IMR-90 (cell line): ENCODE results near the gene MIB1.

Experiments
- BHLHE40 ChIP-seq: fragments of 150-350 bp; IDR thresholded peaks from 2 replicates; pipeline ENCODE4 v1.6.1; 2016; ENCODE audit warnings: mild to moderate bottlenecking, low read depth, low read length
- POLR2A ChIP-seq: IDR thresholded peaks from 2 replicates; pipeline ENCODE4 v1.6.1; 2012; ENCODE audit warnings: mild to moderate bottlenecking, low read depth, low read length
- TF ChIP-seq, protein P1 (sequence below): conservative IDR thresholded peaks from 2 replicates; pipeline ENCODE4 v1.5.1; 2012; ENCODE audit warnings: mild to moderate bottlenecking, low read depth, low read length, improper control_type of control experiment

DNA sequence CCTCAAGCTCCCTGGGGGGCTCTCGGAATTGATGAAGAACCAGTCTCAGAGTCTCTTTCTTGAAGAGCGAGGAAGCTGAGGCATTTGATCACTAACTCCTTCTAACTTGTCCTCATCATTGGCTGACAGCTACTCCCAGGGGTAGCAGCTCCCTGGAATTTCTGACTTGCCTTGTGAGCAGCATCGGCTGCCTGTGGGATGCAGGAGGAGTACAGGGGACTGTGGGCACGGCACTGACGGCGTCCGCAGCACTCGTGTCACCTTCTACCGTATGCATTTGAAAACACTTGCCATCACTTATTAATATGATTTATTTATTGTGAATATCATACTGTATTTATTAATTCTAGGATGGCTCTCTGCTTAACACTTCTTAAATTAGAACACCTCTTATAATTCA, 175.0 kb downstream of the MIB1 start:
- TF ChIP-seq, protein P1, sequence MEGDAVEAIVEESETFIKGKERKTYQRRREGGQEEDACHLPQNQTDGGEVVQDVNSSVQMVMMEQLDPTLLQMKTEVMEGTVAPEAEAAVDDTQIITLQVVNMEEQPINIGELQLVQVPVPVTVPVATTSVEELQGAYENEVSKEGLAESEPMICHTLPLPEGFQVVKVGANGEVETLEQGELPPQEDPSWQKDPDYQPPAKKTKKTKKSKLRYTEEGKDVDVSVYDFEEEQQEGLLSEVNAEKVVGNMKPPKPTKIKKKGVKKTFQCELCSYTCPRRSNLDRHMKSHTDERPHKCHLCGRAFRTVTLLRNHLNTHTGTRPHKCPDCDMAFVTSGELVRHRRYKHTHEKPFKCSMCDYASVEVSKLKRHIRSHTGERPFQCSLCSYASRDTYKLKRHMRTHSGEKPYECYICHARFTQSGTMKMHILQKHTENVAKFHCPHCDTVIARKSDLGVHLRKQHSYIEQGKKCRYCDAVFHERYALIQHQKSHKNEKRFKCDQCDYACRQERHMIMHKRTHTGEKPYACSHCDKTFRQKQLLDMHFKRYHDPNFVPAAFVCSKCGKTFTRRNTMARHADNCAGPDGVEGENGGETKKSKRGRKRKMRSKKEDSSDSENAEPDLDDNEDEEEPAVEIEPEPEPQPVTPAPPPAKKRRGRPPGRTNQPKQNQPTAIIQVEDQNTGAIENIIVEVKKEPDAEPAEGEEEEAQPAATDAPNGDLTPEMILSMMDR: no peak
- no peak for TF ChIP-seq BHLHE40
- TF ChIP-seq POLR2A: no peak
